ENCODE measurements around the gene COX11.

The COX11 gene

DNA sequence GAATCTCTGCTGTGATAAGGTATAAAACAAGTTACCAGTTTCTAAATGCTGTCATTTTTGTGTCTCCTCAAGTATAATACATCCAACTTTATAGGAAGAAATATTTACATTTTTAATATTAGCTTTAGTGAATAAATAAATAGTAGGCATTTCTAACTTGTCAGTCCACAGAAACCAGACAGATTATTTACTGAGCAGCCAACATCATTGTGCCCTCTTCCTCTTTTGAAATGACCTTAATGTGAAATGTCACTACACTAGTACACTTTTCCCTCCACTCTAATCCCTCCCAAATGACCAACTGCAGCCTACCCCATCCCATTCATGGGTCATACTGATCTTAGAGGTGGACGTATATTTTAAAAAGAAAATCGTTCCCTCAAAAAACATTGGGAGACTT lies 9.3 kb upstream of the COX11 start:
- no peak overlapping the region for H2AFZ ChIP-seq
- no peaks in the 10 kb centered on the region for H3K9me3 ChIP-seq (ENCODE audit: control insufficient read depth, low read length)
- no peak overlapping the region for H3K4me2 ChIP-seq (ENCODE audit: low read length)
- TF ChIP-seq, protein P1, sequence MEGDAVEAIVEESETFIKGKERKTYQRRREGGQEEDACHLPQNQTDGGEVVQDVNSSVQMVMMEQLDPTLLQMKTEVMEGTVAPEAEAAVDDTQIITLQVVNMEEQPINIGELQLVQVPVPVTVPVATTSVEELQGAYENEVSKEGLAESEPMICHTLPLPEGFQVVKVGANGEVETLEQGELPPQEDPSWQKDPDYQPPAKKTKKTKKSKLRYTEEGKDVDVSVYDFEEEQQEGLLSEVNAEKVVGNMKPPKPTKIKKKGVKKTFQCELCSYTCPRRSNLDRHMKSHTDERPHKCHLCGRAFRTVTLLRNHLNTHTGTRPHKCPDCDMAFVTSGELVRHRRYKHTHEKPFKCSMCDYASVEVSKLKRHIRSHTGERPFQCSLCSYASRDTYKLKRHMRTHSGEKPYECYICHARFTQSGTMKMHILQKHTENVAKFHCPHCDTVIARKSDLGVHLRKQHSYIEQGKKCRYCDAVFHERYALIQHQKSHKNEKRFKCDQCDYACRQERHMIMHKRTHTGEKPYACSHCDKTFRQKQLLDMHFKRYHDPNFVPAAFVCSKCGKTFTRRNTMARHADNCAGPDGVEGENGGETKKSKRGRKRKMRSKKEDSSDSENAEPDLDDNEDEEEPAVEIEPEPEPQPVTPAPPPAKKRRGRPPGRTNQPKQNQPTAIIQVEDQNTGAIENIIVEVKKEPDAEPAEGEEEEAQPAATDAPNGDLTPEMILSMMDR (IDR thresholded peaks at IDR 0.05) = no peak
- peaks cover 4% of the 10 kb centered on the region for H3K4me1 ChIP-seq
- H3K27me3 ChIP-seq (ENCODE audit: control insufficient read depth, insufficient read depth, low read length) = no peaks in the 10 kb centered on the region
- H3K36me3 ChIP-seq (ENCODE audit: control insufficient read depth, insufficient read depth, low read length) = no peaks in the 10 kb centered on the region
- H3K27ac ChIP-seq = no peak overlapping the region
- no peak overlapping the region for H3K4me3 ChIP-seq (ENCODE audit: low read depth, low read length)
- H3K79me2 ChIP-seq = peaks cover 8% of the 10 kb centered on the region
- H3K9ac ChIP-seq = no peak overlapping the region

DNA sequence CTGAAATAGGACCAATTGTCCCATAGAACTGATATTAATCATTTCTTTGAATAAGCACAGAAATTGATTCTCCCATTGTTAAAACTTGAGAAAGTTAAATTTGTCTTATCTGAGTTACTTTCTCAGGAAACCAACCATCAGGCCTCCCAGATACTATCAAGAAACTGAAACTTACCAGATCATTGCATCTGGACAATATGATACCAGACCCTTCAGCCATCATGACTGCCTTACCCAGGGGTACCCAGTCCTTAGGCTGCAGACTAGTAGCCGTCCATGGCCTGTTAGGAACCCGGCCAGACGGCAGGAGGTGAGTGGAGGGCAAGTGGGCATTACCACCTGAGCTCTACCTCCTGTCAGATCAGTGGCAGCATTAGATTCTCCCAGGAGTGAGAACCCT lies 7.9 kb upstream of the COX11 start:
- no peaks in the 10 kb centered on the region for H3K9me3 ChIP-seq (ENCODE audit: control insufficient read depth, low read length)
- H2AFZ ChIP-seq = no peak overlapping the region
- no peak overlapping the region for H3K9ac ChIP-seq
- peaks cover 4% of the 10 kb centered on the region for H3K4me1 ChIP-seq
- peak overlapping the region; percentile 23 for H3K4me2 ChIP-seq (ENCODE audit: low read length)
- H3K4me3 ChIP-seq (ENCODE audit: low read depth, low read length) = no peak overlapping the region
- H3K27ac ChIP-seq = no peak overlapping the region
- H3K27me3 ChIP-seq (ENCODE audit: control insufficient read depth, insufficient read depth, low read length) = no peaks in the 10 kb centered on the region
- no peaks in the 10 kb centered on the region for H3K36me3 ChIP-seq (ENCODE audit: control insufficient read depth, insufficient read depth, low read length)
- TF ChIP-seq, protein P1 (IDR thresholded peaks at IDR 0.05) = no peak
- H3K79me2 ChIP-seq = peaks cover 8% of the 10 kb centered on the region

DNA sequence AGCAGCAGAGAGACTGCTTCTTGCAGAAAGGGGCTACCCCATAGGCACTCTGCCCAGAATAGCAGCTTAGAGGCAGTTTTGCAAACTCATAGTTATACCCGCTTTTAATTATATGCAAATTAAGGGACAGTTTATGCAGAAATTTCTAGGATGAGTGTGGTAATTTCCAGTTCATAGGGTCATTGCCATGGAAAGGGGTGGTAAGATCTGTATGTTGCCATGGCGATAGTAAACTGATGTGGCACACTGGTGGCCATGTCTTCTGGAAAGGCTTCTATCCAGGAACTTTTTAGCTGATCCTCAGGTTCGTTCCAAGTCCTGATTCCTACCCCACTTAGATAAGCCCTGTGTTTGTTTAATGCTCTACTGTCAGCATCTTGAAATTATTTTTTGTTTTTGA lies 6.3 kb upstream of the COX11 start:
- no peaks in the 10 kb centered on the region for H3K36me3 ChIP-seq (ENCODE audit: control insufficient read depth, insufficient read depth, low read length)
- H3K79me2 ChIP-seq = peaks cover 4% of the 10 kb centered on the region
- H3K9ac ChIP-seq = no peak overlapping the region
- no peak overlapping the region for H2AFZ ChIP-seq
- no peaks in the 10 kb centered on the region for H3K9me3 ChIP-seq (ENCODE audit: control insufficient read depth, low read length)
- no peak overlapping the region for H3K4me3 ChIP-seq (ENCODE audit: low read depth, low read length)
- no peaks in the 10 kb centered on the region for H3K27me3 ChIP-seq (ENCODE audit: control insufficient read depth, insufficient read depth, low read length)
- H3K27ac ChIP-seq = no peak overlapping the region
- peaks cover 9% of the 10 kb centered on the region for H3K4me1 ChIP-seq
- TF ChIP-seq, protein P1 (IDR thresholded peaks at IDR 0.05) = no peak
- no peak overlapping the region for H3K4me2 ChIP-seq (ENCODE audit: low read length)

DNA sequence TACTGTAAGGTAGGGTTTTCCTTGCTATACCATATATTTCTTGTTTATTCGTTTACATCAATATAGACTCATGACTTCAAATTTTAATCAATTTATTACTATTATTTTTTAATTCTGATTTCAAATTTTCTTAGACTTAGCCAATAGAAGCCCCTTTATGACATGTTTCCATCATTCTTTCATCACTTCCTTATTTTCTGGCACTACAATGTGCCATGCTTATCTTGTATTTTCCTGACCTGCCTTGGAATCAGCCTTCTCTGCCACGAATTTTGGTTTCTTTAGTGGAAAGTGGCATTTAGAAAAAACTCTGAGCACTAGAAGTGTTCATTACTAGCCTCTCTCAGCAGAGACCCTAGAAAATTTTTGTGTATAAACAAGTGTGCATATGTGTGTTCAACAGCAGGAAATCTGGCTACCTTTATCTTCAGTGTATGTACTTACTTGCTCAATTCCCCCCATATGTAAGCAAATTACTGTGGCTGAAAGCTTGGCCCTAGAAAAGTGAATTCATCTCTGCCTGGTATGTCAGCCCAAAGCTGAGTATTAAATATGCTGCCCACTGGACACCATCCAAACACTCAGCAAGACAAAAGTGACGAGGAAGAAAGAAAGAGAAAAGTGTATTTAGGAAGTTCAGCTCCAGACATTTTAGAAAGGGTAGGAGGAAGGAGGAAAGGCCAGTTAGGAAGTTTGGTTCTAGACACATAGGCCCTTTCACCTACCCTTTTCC lies 4.1 kb upstream of the COX11 start:
- Histone ChIP-seq H3K9me3 (ENCODE audit: control insufficient read depth, low read length) (no peaks in the 10 kb centered on the region), H3K27me3 (ENCODE audit: control insufficient read depth, insufficient read depth, low read length) (no peaks in the 10 kb centered on the region), H3K4me2 (ENCODE audit: low read length) (no peak overlapping the region), H3K9ac (no peak overlapping the region), H2AFZ (no peak overlapping the region), H3K4me1 (peaks cover 15% of the 10 kb centered on the region), H3K79me2 (peaks cover 7% of the 10 kb centered on the region), H3K27ac (no peak overlapping the region), H3K4me3 (ENCODE audit: low read depth, low read length) (no peak overlapping the region), H3K36me3 (ENCODE audit: control insufficient read depth, insufficient read depth, low read length) (no peaks in the 10 kb centered on the region)
- TF ChIP-seq, protein P1 (IDR thresholded peaks at IDR 0.05) = no peak

DNA sequence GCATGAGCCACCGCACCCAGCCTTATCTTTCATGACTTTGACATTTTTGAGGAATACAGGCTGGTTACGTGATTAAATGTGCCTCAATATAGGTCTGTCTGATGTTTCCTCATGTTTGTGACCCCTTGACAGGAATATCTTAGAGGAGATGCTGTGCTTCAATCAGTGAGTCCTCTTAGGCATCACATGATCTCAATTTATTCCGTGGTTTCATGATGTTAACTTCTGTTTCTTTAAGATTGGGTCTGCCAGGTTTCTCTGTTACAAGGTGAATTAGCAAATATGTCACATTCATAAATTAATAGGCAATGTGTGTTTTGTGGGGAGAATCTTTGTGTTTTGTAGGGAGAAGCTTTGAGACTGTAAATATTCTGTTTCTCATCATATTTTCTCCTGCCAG lies 3.4 kb upstream of the COX11 start:
- TF ChIP-seq, protein P1 (IDR thresholded peaks at IDR 0.05) = no peak
- Histone ChIP-seq H3K79me2 (peaks cover 6% of the 10 kb centered on the region), H3K4me1 (peaks cover 19% of the 10 kb centered on the region), H2AFZ (no peak overlapping the region), H3K4me2 (ENCODE audit: low read length) (no peak overlapping the region), H3K4me3 (ENCODE audit: low read depth, low read length) (no peak overlapping the region), H3K9ac (no peak overlapping the region), H3K27me3 (ENCODE audit: control insufficient read depth, insufficient read depth, low read length) (no peaks in the 10 kb centered on the region), H3K27ac (no peak overlapping the region), H3K36me3 (ENCODE audit: control insufficient read depth, insufficient read depth, low read length) (no peaks in the 10 kb centered on the region), H3K9me3 (ENCODE audit: control insufficient read depth, low read length) (no peaks in the 10 kb centered on the region)

Measured in parathyroid adenoma (tissue), 2 donors.